B cell (primary cell): ENCODE results near the gene NME3. TPM values are rescaled to one million over a fixed set of nuclear protein-coding genes. Genes with fewer than 3 reads are reported as not detected.

Experiments
- ATAC-seq: fragments of 200-7000 bp; cut with Tn5 transposase; one replicate; pipeline ENCODE4 v1.10.0; 2021; ENCODE audit warnings: low read depth, mild to moderate bottlenecking, moderate number of reproducible peaks, moderate library complexity
- CTCF ChIA-PET: fragments of 350-600 bp; sonication (Branson Sonifier 250); formaldehyde crosslinking; loops from one replicate; lab custom pipeline; 2021; ENCODE audit warnings: antibody characterized with exemption, inconsistent platforms; lab: Charles Lee
- POLR2A ChIA-PET: fragments of 350-600 bp; sonication (Branson Sonifier 250); formaldehyde crosslinking; loops from one replicate; lab custom pipeline; 2021; ENCODE audit warnings: antibody characterized with exemption; lab: Charles Lee
- DNase-seq: peaks from one replicate; pipeline ENCODE4 v3.0.0; 2013
- H2AFZ ChIP-seq: 2 replicates; pipeline ENCODE4 v1.6.1; 2012; ENCODE audit warnings: mild to moderate bottlenecking, low read depth, low read length; ENCODE audit not compliant: insufficient read depth, poor library complexity, severe bottlenecking
- H3K27ac ChIP-seq, 2 donors: 1 replicate in 1 of 2; 2 replicates in 1 of 2; pipeline ENCODE4 v1.5.1; 2012 to 2013; ENCODE audit warnings: low read length in 2 of 2, mild to moderate bottlenecking in 2 of 2, moderate library complexity in 1 of 2
- H3K27me3 ChIP-seq, 4 experiments: fragments of 200-600 bp in 1 of 4; sonication (generic) in 1 of 4; replicated peaks in 1 of 4; 1 replicate in 2 of 4; 2 replicates in 2 of 4; pipeline versions ENCODE4 v1.6.1 to v1.7.0; 2013 to 2016; ENCODE audit warnings: low read length in 3 of 4, mild to moderate bottlenecking in 2 of 4, mixed read lengths in 1 of 4, moderate library complexity in 1 of 4; ENCODE audit not compliant: insufficient read depth in 4 of 4, control insufficient read depth in 3 of 4; ENCODE audit errors: control extremely low read depth in 1 of 4
- H3K36me3 ChIP-seq, 2 experiments: replicated peaks in 1 of 2; 1 replicate in 1 of 2; 2 replicates in 1 of 2; pipeline versions ENCODE4 v1.6.1 to v1.7.1; 2013; ENCODE audit warnings: low read length in 1 of 2; ENCODE audit not compliant: insufficient read depth in 2 of 2, control insufficient read depth in 1 of 2; ENCODE audit errors: control extremely low read depth in 1 of 2, extremely low read depth in 1 of 2
- H3K4me1 ChIP-seq, 2 donors: fragments of 200-600 bp in 1 of 2; sonication (generic) in 1 of 2; 1 replicate in 1 of 2; 2 replicates in 1 of 2; pipeline versions ENCODE4 v1.5.1 to v1.6.1; 2013 to 2017; ENCODE audit warnings: low read length in 2 of 2; ENCODE audit not compliant: control insufficient read depth in 2 of 2, insufficient read depth in 2 of 2
- H3K4me2 ChIP-seq: replicated peaks from 2 replicates; pipeline ENCODE3; 2012; ENCODE audit warnings: mild to moderate bottlenecking, low read depth, low read length; ENCODE audit not compliant: poor library complexity, severe bottlenecking
- H3K4me3 ChIP-seq, 5 experiments: fragments of 200-600 bp in 1 of 5; sonication (generic) in 1 of 5; 1 replicate in 3 of 5; 2 replicates in 2 of 5; pipeline versions ENCODE4 v1.5.1 to v1.7.0; 2011 to 2016; ENCODE audit warnings: low read length in 4 of 5, mild to moderate bottlenecking in 4 of 5, low read depth in 2 of 5, control low read depth in 1 of 5, moderate library complexity in 1 of 5; ENCODE audit not compliant: insufficient read depth in 1 of 5; ENCODE audit errors: control extremely low read depth in 1 of 5, extremely low read depth in 1 of 5
- H3K79me2 ChIP-seq: fragments of 200-600 bp; sonication (generic); one replicate; pipeline ENCODE4 v1.6.0; 2016; ENCODE audit warnings: low read length; ENCODE audit not compliant: control insufficient read depth, insufficient read depth
- H3K9ac ChIP-seq: fragments of 200-600 bp; sonication (generic); 2 replicates; pipeline ENCODE4 v1.6.1; 2017; ENCODE audit warnings: mild to moderate bottlenecking, low read length, moderate library complexity
- H3K9me3 ChIP-seq, 3 donors: one replicate each; pipeline versions ENCODE4 v1.6.1 to v1.7.1; 2013; ENCODE audit warnings: low read length in 2 of 3; ENCODE audit not compliant: control insufficient read depth in 2 of 3, insufficient read depth in 1 of 3; ENCODE audit errors: control extremely low read depth in 1 of 3
- H4K20me1 ChIP-seq: 2 replicates; pipeline ENCODE4 v1.6.0; 2012; ENCODE audit warnings: mild to moderate bottlenecking, low read length; ENCODE audit not compliant: insufficient read depth, control insufficient read depth, poor library complexity, severe bottlenecking
- H3K27ac Mint-ChIP-seq: one replicate; pipeline ENCODE4 v1.8.0; 2021; ENCODE audit warnings: mixed read lengths
- H3K27me3 Mint-ChIP-seq: one replicate; pipeline ENCODE4 v1.8.0; 2021; ENCODE audit warnings: mixed read lengths
- H3K4me1 Mint-ChIP-seq: one replicate; pipeline ENCODE4 v1.8.0; 2021; ENCODE audit warnings: mixed read lengths
- H3K4me3 Mint-ChIP-seq: one replicate; pipeline ENCODE4 v1.8.0; 2021; ENCODE audit warnings: mixed read lengths
- H3K9me3 Mint-ChIP-seq: one replicate; pipeline ENCODE4 v1.8.0; 2022; ENCODE audit warnings: mixed read lengths; ENCODE audit not compliant: insufficient read depth
- CTCF ChIP-seq: fragments of 200-600 bp; IDR thresholded peaks from one replicate; pipeline ENCODE4 v1.8.0; 2022; ENCODE audit warnings: antibody characterized with exemption, mild to moderate bottlenecking
- EZH2 ChIP-seq: IDR thresholded peaks from 2 replicates; pipeline ENCODE4 v1.6.1; 2012; ENCODE audit warnings: borderline replicate concordance, low read depth, mild to moderate bottlenecking, moderate library complexity, low read length; ENCODE audit not compliant: insufficient read depth, poor library complexity, severe bottlenecking
- WGBS: methylation state at CpG from one replicate; pipeline ENCODE4 v1.1.5; 2013; ENCODE audit warnings: missing lambda C conversion rate; ENCODE audit not compliant: insufficient coverage; 5-methylcytosine and 5-hydroxymethylcytosine counted together
- intact Hi-C: fragments of 100-400 bp; cut with micrococcal nuclease; formaldehyde crosslinking; loops from one replicate; pipeline ENCODE4 v1.10.0; 2022
- polyA plus RNA-seq: library from polyadenylated mRNA; depleted of rRNA; stranded (reverse); fragments of >200 nt; gene quantifications from 2 replicates; pipeline ENCODE4 v1.2.3, GENCODE V29; 2012
- total RNA-seq, 2 donors: library from RNA; stranded (reverse); fragments of 120-200 nt in 1 of 2; gene quantifications; 1 replicate in 1 of 2; 2 replicates in 1 of 2; pipeline versions ENCODE4 v1.2.3 to v1.2.4, GENCODE V29; 2013 to 2022

Gene NME3
- total and polyA plus RNA-seq, 2 donors (not counting 1 experiment from before 2014, with no cell fraction given): 63.2 to 150 TPM

- intact Hi-C loops: no loop called here
- Mint-ChIP-seq H3K27me3 (no peaks in the 10 kb centered on the region), H3K4me3 (no peak overlapping the region), H3K9me3 (no peaks in the 10 kb centered on the region), H3K27ac (no peak overlapping the region), H3K4me1 (peaks cover 25% of the 10 kb centered on the region)
- Histone ChIP-seq H3K4me3 (no peak overlapping the region), H2AFZ (no peak overlapping the region), H3K9ac (no peak overlapping the region), H3K9me3 (no peaks in the 10 kb centered on the region), H3K79me2 (peaks cover 81% of the 10 kb centered on the region), H4K20me1 (peaks cover 73% of the 10 kb centered on the region), H3K27ac (no peak overlapping the region), H3K4me1 (peaks cover 27 to 40% of the 10 kb centered on the region in 2 donors), H3K4me2 (no peak overlapping the region), H3K27me3 (no peaks in the 10 kb centered on the region), H3K36me3 (peaks cover 0 to 53% of the 10 kb centered on the region in 2 experiments)
- DNase-seq: no peak
- WGBS: 94% methylated on average over 37 of the region's 37 CpGs
- CTCF ChIA-PET: interaction anchor here (1.1 kb wide), 1 partner anchor 22 kb away, joined by 3 read pairs; the partner anchor contains the start of gene MAPK8IP3
- no peak for ATAC-seq
- POLR2A ChIA-PET: no interaction called here
- TF ChIP-seq EZH2 (no peak), CTCF (no peak)
Measured at GRCh38 chr16:1727651-1728624, 43.4 kb downstream of the NME3 start.
